Glutamatergic neuron (in vitro differentiated cells): ENCODE data around the gene RAB31. TPM values are rescaled to one million over a fixed set of nuclear protein-coding genes. Genes with fewer than 3 reads are reported as not detected.

Source experiments
- DNase-seq: peaks from one replicate; pipeline ENCODE4 v3.0.0; 2022
- H3K27ac Mint-ChIP-seq: one replicate; pipeline ENCODE4 v1.8.0; 2020; ENCODE audit warnings: mild to moderate bottlenecking, mixed read lengths, inconsistent platforms; ENCODE audit not compliant: unreplicated experiment
- H3K27me3 Mint-ChIP-seq: one replicate; pipeline ENCODE4 v1.8.0; 2020; ENCODE audit warnings: mild to moderate bottlenecking, moderate library complexity, mixed read lengths, inconsistent platforms; ENCODE audit not compliant: unreplicated experiment
- H3K36me3 Mint-ChIP-seq: one replicate; pipeline ENCODE4 v1.8.0; 2020; ENCODE audit warnings: mild to moderate bottlenecking, mixed read lengths, inconsistent platforms; ENCODE audit not compliant: unreplicated experiment
- H3K4me1 Mint-ChIP-seq: one replicate; pipeline ENCODE4 v1.8.0; 2020; ENCODE audit warnings: mild to moderate bottlenecking, low read depth, mixed read lengths, inconsistent platforms; ENCODE audit not compliant: unreplicated experiment
- H3K4me3 Mint-ChIP-seq: one replicate; pipeline ENCODE4 v1.8.0; 2020; ENCODE audit warnings: mild to moderate bottlenecking, mixed read lengths, inconsistent platforms; ENCODE audit not compliant: unreplicated experiment
- H3K9me3 Mint-ChIP-seq: one replicate; pipeline ENCODE4 v1.8.0; 2020; ENCODE audit warnings: mild to moderate bottlenecking, moderate library complexity, mixed read lengths, inconsistent platforms; ENCODE audit not compliant: unreplicated experiment
- CTCF ChIP-seq: fragments of 200-600 bp; sonication (generic); IDR thresholded peaks from one replicate; pipeline ENCODE4 v1.5.0; 2021; ENCODE audit not compliant: partially characterized antibody, unreplicated experiment
- total RNA-seq: library from RNA; stranded (reverse); fragmentation: NEBNext Ultra II Directional; extraction: Animal tissue kit (Norgen Biotek cat#: 25700); gene quantifications from one replicate; pipeline ENCODE4 v1.2.1, GENCODE V29; 2021; ENCODE audit not compliant: unreplicated experiment

Gene RAB31
- total RNA-seq, 1 donor from 2014 or later = 4.1 TPM

DNA sequence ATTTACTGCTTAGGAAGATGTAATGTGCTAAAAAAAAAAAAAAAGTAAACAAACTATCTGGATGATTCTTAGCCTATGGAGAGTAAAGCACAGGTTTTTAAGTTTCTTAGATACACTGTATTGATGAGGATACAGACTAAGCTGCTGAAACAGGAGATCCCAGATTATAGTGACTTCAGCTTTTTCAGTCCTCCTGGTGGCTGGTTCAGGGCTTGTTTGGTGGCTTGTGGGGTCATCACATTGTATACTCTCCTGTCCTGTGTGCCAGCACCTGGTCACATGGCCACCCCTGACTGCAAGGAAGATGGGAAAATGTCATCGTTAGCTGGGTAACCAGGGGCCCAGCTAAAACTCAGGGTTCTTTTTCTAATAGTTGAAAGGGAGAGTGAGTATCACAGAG, 31.4 kb downstream of the RAB31 start:
- Mint-ChIP-seq H3K4me3 (no peak overlapping the region), H3K9me3 (no peaks in the 10 kb centered on the region), H3K27ac (no peak overlapping the region)

GRCh38 chr18:9740071-9740470, 32.0 kb downstream of the RAB31 start:
- Mint-ChIP-seq H3K9me3 (no peaks in the 10 kb centered on the region), H3K4me3 (no peak overlapping the region), H3K4me1 (peaks cover 15% of the 10 kb centered on the region), H3K27ac (no peak overlapping the region), H3K36me3 (no peaks in the 10 kb centered on the region), H3K27me3 (peaks cover 4% of the 10 kb centered on the region)
- TF ChIP-seq CTCF = no peak
- DNase-seq = no peak

More for the DNA sequence above, 31.4 kb downstream of the RAB31 start:
- peaks cover 4% of the 10 kb centered on the region for H3K27me3 Mint-ChIP-seq
- no peak for DNase-seq
- H3K36me3 Mint-ChIP-seq = no peaks in the 10 kb centered on the region
- no peak for TF ChIP-seq CTCF
- peaks cover 15% of the 10 kb centered on the region for H3K4me1 Mint-ChIP-seq

DNA sequence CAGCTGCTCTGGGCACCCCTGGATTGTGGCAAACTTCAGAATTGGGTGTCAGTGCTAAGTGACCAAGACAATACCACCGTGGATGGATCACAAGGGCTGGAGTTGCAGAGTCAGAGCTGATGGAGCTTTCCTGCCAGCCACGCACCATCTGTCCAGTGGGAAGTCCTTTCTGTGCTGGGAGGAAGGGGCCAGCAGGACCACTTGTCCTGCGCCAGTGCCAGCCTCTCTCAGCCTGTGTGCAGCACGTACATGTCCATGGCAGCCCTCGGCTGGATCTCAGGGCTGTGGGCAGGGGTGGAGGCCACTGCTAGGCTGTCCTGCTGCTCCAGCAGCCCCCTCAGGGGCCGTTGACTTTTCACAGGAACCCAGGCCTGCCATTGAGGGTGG, 33.3 kb downstream of the RAB31 start:
- Mint-ChIP-seq H3K27ac (no peak overlapping the region), H3K27me3 (peaks cover 2% of the 10 kb centered on the region), H3K4me3 (no peak overlapping the region), H3K9me3 (no peaks in the 10 kb centered on the region), H3K36me3 (no peaks in the 10 kb centered on the region), H3K4me1 (peaks cover 15% of the 10 kb centered on the region)
- DNase-seq = no peak
- TF ChIP-seq CTCF = no peak

DNA sequence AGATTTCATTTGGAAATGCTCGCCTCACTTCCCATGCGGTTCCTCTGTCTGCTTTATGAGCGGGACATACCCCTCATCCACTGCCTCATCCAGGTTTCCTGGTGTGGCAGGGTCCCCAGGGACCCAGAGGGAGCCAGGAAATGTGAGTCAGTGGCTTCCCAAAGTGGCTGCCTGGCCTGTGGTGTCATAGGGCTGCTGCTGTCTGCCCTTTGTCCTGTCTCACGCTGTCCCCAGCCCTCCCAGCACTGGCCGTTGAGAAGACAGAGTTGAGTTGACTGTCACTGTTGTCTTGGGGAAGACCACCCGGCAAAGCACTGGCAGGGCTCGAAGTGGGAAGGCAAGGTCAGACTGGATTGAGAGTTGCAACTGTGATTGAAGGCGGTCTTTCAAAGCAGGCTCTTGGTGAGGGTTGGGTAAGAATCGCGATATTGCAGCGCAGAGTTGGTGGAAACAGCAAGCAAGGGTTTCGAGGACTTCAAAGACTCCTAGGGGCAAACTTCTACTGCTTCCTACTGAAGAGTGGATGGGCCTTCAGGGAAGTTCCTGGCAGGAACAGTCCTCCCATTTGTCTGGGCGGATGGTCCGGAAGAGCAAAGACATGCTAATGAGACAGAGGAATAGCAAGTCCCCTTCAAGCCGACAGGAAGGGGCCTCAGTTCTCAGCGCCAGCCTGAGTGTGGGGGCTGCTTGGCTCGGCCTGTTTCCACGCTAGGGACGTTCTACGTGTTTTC, 33.9 kb downstream of the RAB31 start:
- Mint-ChIP-seq H3K36me3 (no peaks in the 10 kb centered on the region), H3K4me3 (no peak overlapping the region), H3K4me1 (peaks cover 15% of the 10 kb centered on the region), H3K9me3 (no peaks in the 10 kb centered on the region), H3K27ac (no peak overlapping the region), H3K27me3 (peaks cover 2% of the 10 kb centered on the region)
- no peak for DNase-seq
- no peak for TF ChIP-seq CTCF

GRCh38 chr18:9742524-9743131, 34.5 kb downstream of the RAB31 start:
- H3K4me3 Mint-ChIP-seq = no peak overlapping the region
- peaks cover 13% of the 10 kb centered on the region for H3K4me1 Mint-ChIP-seq
- H3K27ac Mint-ChIP-seq = no peak overlapping the region
- H3K27me3 Mint-ChIP-seq = peaks cover 2% of the 10 kb centered on the region
- DNase-seq = no peak
- H3K36me3 Mint-ChIP-seq = no peaks in the 10 kb centered on the region
- H3K9me3 Mint-ChIP-seq = peaks cover 1% of the 10 kb centered on the region
- TF ChIP-seq CTCF = no peak
